Skeletal muscle cell (primary cell): ENCODE results near the gene TNIP3.

Source experiments
- DNase-seq: peaks from one replicate; pipeline ENCODE4 v3.0.0-alpha.2; 2010; ENCODE audit warnings: low read depth
- H3K4me3 ChIP-seq: 2 replicates; pipeline ENCODE4 v1.5.1; 2011; ENCODE audit warnings: low read depth, mild to moderate bottlenecking, control low read depth, low read length, moderate library complexity

Gene TNIP3

GRCh38 chr4:121096629-121097028 lies 67.5 kb downstream of the TNIP3 start:
- no peak overlapping the region for H3K4me3 ChIP-seq
- DNase-seq: no peak

GRCh38 chr4:121096191-121096590 lies 67.9 kb downstream of the TNIP3 start:
- H3K4me3 ChIP-seq: no peak overlapping the region

GRCh38 chr4:121094297-121094966 lies 69.7 kb downstream of the TNIP3 start:
- DNase-seq: no peak
- no peak overlapping the region for H3K4me3 ChIP-seq

More at GRCh38 chr4:121096191-121096590, 67.9 kb downstream of the TNIP3 start:
- no peak for DNase-seq

GRCh38 chr4:121093261-121093660 lies 70.9 kb downstream of the TNIP3 start:
- no peak for DNase-seq
- H3K4me3 ChIP-seq: no peak overlapping the region

GRCh38 chr4:121091941-121092340 lies 72.2 kb downstream of the TNIP3 start:
- H3K4me3 ChIP-seq: no peak overlapping the region
- no peak for DNase-seq

GRCh38 chr4:121088867-121089266 lies 75.3 kb downstream of the TNIP3 start:
- no peak for DNase-seq
- H3K4me3 ChIP-seq: no peak overlapping the region
